Chondrocyte (in vitro differentiated cells): Measurements from ENCODE around the gene JAKMIP2. TPM values are rescaled to one million over a fixed set of nuclear protein-coding genes. Genes with fewer than 3 reads are reported as not detected.

Experiments used
- DNase-seq: peaks from one replicate; pipeline ENCODE4 v3.0.0; 2021; ENCODE audit warnings: mixed read lengths, low spot score
- H3K27ac Mint-ChIP-seq: one replicate; pipeline ENCODE4 v1.8.0; 2021; ENCODE audit warnings: mild to moderate bottlenecking, moderate library complexity, mixed read lengths; ENCODE audit not compliant: unreplicated experiment
- H3K27me3 Mint-ChIP-seq: 2 replicates; pipeline ENCODE4 v1.8.0; 2021; ENCODE audit warnings: low read depth, mixed read lengths
- H3K36me3 Mint-ChIP-seq: 2 replicates; pipeline ENCODE4 v1.8.0; 2021; ENCODE audit warnings: low read depth, mixed read lengths
- H3K4me1 Mint-ChIP-seq: 2 replicates; pipeline ENCODE4 v1.8.0; 2021; ENCODE audit warnings: low read depth, mild to moderate bottlenecking, mixed read lengths
- H3K4me3 Mint-ChIP-seq: one replicate; pipeline ENCODE4 v1.8.0; 2021; ENCODE audit warnings: mild to moderate bottlenecking, moderate library complexity, mixed read lengths; ENCODE audit not compliant: unreplicated experiment
- H3K9me3 Mint-ChIP-seq: 2 replicates; pipeline ENCODE4 v1.8.0; 2021; ENCODE audit warnings: low read depth, mixed read lengths
- CTCF ChIP-seq: fragments of 200-600 bp; sonication (generic); IDR thresholded peaks from 2 replicates; pipeline ENCODE4 v1.5.0; 2021; ENCODE audit warnings: antibody characterized with exemption, mild to moderate bottlenecking, moderate library complexity
- total RNA-seq: library from RNA; stranded (reverse); gene quantifications from 3 replicates; pipeline ENCODE4 v1.2.1, GENCODE V29; 2021

Gene JAKMIP2
- total RNA-seq, 1 donor from 2014 or later, result 7.1 TPM

- no peak for DNase-seq
- H3K9me3 Mint-ChIP-seq, result peaks cover 3% of the 10 kb centered on the region
These were observed 165.3 kb downstream of the JAKMIP2 start for GRCh38 chr5:147617191-147617606.

GRCh38 chr5:147616421-147616820 is 166.1 kb downstream of the JAKMIP2 start:
- Mint-ChIP-seq H3K36me3 (peaks cover 9% of the 10 kb centered on the region), H3K9me3 (peaks cover 3% of the 10 kb centered on the region), H3K4me1 (peaks cover 3% of the 10 kb centered on the region), H3K27ac (no peak overlapping the region), H3K4me3 (no peak overlapping the region), H3K27me3 (no peaks in the 10 kb centered on the region)
- TF ChIP-seq CTCF, result no peak
- no peak for DNase-seq

More at GRCh38 chr5:147617191-147617606, 165.3 kb downstream of the JAKMIP2 start:
- Mint-ChIP-seq H3K27ac (no peak overlapping the region), H3K4me3 (no peak overlapping the region), H3K36me3 (peaks cover 5% of the 10 kb centered on the region), H3K27me3 (no peaks in the 10 kb centered on the region), H3K4me1 (peaks cover 3% of the 10 kb centered on the region)
- no peak for TF ChIP-seq CTCF

- H3K36me3 Mint-ChIP-seq, result peaks cover 18% of the 10 kb centered on the region
- DNase-seq, result no peak
These were observed 169.2 kb downstream of the JAKMIP2 start for GRCh38 chr5:147613359-147613758.

GRCh38 chr5:147611483-147611882 is 171.0 kb downstream of the JAKMIP2 start:
- no peak for DNase-seq
- H3K9me3 Mint-ChIP-seq, result peaks cover 17% of the 10 kb centered on the region
- TF ChIP-seq CTCF, result no peak
- no peaks in the 10 kb centered on the region for H3K27me3 Mint-ChIP-seq
- no peak overlapping the region for H3K4me3 Mint-ChIP-seq
- peaks cover 19% of the 10 kb centered on the region for H3K36me3 Mint-ChIP-seq
- no peak overlapping the region for H3K27ac Mint-ChIP-seq
- peaks cover 3% of the 10 kb centered on the region for H3K4me1 Mint-ChIP-seq

More at GRCh38 chr5:147613359-147613758, 169.2 kb downstream of the JAKMIP2 start:
- no peak overlapping the region for H3K27ac Mint-ChIP-seq
- H3K4me1 Mint-ChIP-seq, result peaks cover 3% of the 10 kb centered on the region
- TF ChIP-seq CTCF, result no peak
- no peaks in the 10 kb centered on the region for H3K27me3 Mint-ChIP-seq
- H3K4me3 Mint-ChIP-seq, result no peak overlapping the region
- peaks cover 11% of the 10 kb centered on the region for H3K9me3 Mint-ChIP-seq

GRCh38 chr5:147610798-147611197 is 171.7 kb downstream of the JAKMIP2 start:
- H3K27me3 Mint-ChIP-seq, result no peaks in the 10 kb centered on the region
- TF ChIP-seq CTCF, result no peak
- H3K4me1 Mint-ChIP-seq, result peaks cover 3% of the 10 kb centered on the region
- H3K9me3 Mint-ChIP-seq, result peaks cover 17% of the 10 kb centered on the region
- H3K36me3 Mint-ChIP-seq, result peaks cover 19% of the 10 kb centered on the region
- H3K27ac Mint-ChIP-seq, result no peak overlapping the region
- no peak for DNase-seq
- no peak overlapping the region for H3K4me3 Mint-ChIP-seq
